ENCODE measurements around the gene NPC1L1. TPM values are rescaled to one million over a fixed set of nuclear protein-coding genes. Genes with fewer than 3 reads are reported as not detected.

The NPC1L1 gene
- total RNA-seq, 3 donors from 2014 or later (not counting 1 experiment from before 2014, with no cell fraction given): 0.10 to 0.16 TPM; not detected in 1

GRCh38 chr7:44477063-44477830 lies 63.9 kb downstream of the NPC1L1 start:
- TF ChIP-seq, protein P1, sequence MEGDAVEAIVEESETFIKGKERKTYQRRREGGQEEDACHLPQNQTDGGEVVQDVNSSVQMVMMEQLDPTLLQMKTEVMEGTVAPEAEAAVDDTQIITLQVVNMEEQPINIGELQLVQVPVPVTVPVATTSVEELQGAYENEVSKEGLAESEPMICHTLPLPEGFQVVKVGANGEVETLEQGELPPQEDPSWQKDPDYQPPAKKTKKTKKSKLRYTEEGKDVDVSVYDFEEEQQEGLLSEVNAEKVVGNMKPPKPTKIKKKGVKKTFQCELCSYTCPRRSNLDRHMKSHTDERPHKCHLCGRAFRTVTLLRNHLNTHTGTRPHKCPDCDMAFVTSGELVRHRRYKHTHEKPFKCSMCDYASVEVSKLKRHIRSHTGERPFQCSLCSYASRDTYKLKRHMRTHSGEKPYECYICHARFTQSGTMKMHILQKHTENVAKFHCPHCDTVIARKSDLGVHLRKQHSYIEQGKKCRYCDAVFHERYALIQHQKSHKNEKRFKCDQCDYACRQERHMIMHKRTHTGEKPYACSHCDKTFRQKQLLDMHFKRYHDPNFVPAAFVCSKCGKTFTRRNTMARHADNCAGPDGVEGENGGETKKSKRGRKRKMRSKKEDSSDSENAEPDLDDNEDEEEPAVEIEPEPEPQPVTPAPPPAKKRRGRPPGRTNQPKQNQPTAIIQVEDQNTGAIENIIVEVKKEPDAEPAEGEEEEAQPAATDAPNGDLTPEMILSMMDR (IDR thresholded peaks at IDR 0.05): peak; percentile 97
- Mint-ChIP-seq H3K36me3 (peaks cover 15% of the 10 kb centered on the region), H3K27ac (peak overlapping the region; percentile 14 to 18), H3K4me3 (no peak overlapping the region), H3K4me1 (peaks cover 8 to 21% of the 10 kb centered on the region in 2 donors), H3K27me3 (ENCODE audit: low read depth in 2 of 2) (no peaks in the 10 kb centered on the region), H3K9me3 (no peaks in the 10 kb centered on the region)
- Histone ChIP-seq H3K4me1 (ENCODE audit: control insufficient read depth, insufficient read depth, low read length) (peaks cover 5% of the 10 kb centered on the region), H3K4me3 (ENCODE audit: low read length) (no peak overlapping the region), H3K27me3 (ENCODE audit: control insufficient read depth, insufficient read depth, low read length) (no peaks in the 10 kb centered on the region), H3K27ac (ENCODE audit: low read length) (no peak overlapping the region), H3K9me3 (ENCODE audit: control insufficient read depth, insufficient read depth, low read length) (no peaks in the 10 kb centered on the region), H3K36me3 (ENCODE audit: control insufficient read depth, insufficient read depth, low read length) (peaks cover 61% of the 10 kb centered on the region)
- intact Hi-C loops (cut with micrococcal nuclease): loop anchor here (1.0 to 10.0 kb wide), 4 partner anchors 45 to 452 kb away; no protein-coding TSS in a partner anchor
- ATAC-seq (peak; percentile 96 to 99 (median 99)), DNase-seq (peak; percentile 66 to 84)
- WGBS (ENCODE audit: insufficient coverage): 37% methylated on average over 5 of the region's 6 CpGs

- 90% methylated on average over 5 of the region's 5 CpGs for WGBS (ENCODE audit: insufficient coverage)
- Mint-ChIP-seq H3K9me3 (no peaks in the 10 kb centered on the region), H3K4me1 (peaks cover 12 to 24% of the 10 kb centered on the region in 2 donors), H3K36me3 (peaks cover 13% of the 10 kb centered on the region), H3K27ac (no peak overlapping the region), H3K27me3 (ENCODE audit: low read depth in 2 of 2) (no peaks in the 10 kb centered on the region), H3K4me3 (no peak overlapping the region)
- TF ChIP-seq, protein P1 (IDR thresholded peaks at IDR 0.05): no peak
- Histone ChIP-seq H3K4me1 (ENCODE audit: control insufficient read depth, insufficient read depth, low read length) (peaks cover 5% of the 10 kb centered on the region), H3K4me3 (ENCODE audit: low read length) (no peak overlapping the region), H3K36me3 (ENCODE audit: control insufficient read depth, insufficient read depth, low read length) (peaks cover 52% of the 10 kb centered on the region), H3K27me3 (ENCODE audit: control insufficient read depth, insufficient read depth, low read length) (no peaks in the 10 kb centered on the region), H3K9me3 (ENCODE audit: control insufficient read depth, insufficient read depth, low read length) (no peaks in the 10 kb centered on the region), H3K27ac (ENCODE audit: low read length) (no peak overlapping the region)
- ATAC-seq: no peak
- DNase-seq: no peak
- intact Hi-C loops (cut with micrococcal nuclease): loop anchor here (5.0 to 10.0 kb wide), 2 partner anchors 44 to 452 kb away; no protein-coding TSS in a partner anchor
Measured at GRCh38 chr7:44476313-44476712, 64.8 kb downstream of the NPC1L1 start.

DNA sequence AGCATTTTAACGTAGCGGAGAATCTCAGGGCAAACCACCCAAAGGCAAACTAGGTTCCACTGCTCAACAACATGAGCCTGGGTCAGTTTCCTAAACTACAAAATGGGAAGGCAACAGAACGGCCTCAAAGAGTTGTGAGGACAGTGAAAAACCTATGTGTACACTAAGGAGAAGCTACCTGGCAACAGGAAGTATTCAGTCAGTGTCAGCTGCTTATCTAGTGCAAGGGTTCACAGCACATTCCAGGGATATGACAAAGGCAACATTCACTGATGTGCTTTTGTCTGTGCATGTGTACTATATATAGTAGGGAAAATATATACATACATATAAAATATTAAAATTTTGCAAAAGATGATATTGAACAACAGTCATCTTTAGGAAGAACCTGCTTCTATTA lies 67.8 kb downstream of the NPC1L1 start:
- 87% methylated on average over 3 of the region's 3 CpGs for WGBS (ENCODE audit: insufficient coverage)
- DNase-seq (no peak), ATAC-seq (no peak)
- Histone ChIP-seq H3K36me3 (ENCODE audit: control insufficient read depth, insufficient read depth, low read length) (peaks cover 33% of the 10 kb centered on the region), H3K4me3 (ENCODE audit: low read length) (no peak overlapping the region), H3K9me3 (ENCODE audit: control insufficient read depth, insufficient read depth, low read length) (no peaks in the 10 kb centered on the region), H3K4me1 (ENCODE audit: control insufficient read depth, insufficient read depth, low read length) (peaks cover 5% of the 10 kb centered on the region), H3K27me3 (ENCODE audit: control insufficient read depth, insufficient read depth, low read length) (no peaks in the 10 kb centered on the region), H3K27ac (ENCODE audit: low read length) (no peak overlapping the region)
- TF ChIP-seq, protein P1 (IDR thresholded peaks at IDR 0.05): no peak
- Mint-ChIP-seq H3K9me3 (no peaks in the 10 kb centered on the region), H3K4me3 (no peak overlapping the region), H3K36me3 (peaks cover 16% of the 10 kb centered on the region), H3K27me3 (ENCODE audit: low read depth in 2 of 2) (no peaks in the 10 kb centered on the region), H3K4me1 (peaks cover 31 to 46% of the 10 kb centered on the region in 2 donors), H3K27ac (no peak overlapping the region)
- intact Hi-C loops (cut with micrococcal nuclease): loop anchor here (10.0 kb wide), 1 partner anchor 448 kb away; no protein-coding TSS in a partner anchor

Data from natural killer cell (primary cell).